K562 (cell line): ENCODE measurements around the gene MAN1A1. TPM values are rescaled to one million over a fixed set of nuclear protein-coding genes. Genes with fewer than 3 reads are reported as not detected.

Experiments
- ARHGAP35 ChIP-seq: fragments of 450-650 bp; IDR thresholded peaks from 2 replicates; pipeline ENCODE4 v1.6.1; 2018; ENCODE audit not compliant: partially characterized antibody
- COPS2 ChIP-seq: fragments of 450-650 bp; conservative IDR thresholded peaks from 2 replicates; pipeline ENCODE4 v1.6.1; 2016; ENCODE audit warnings: mild to moderate bottlenecking, moderate library complexity
- DIDO1 ChIP-seq: fragments of 450-650 bp; IDR thresholded peaks from 2 replicates; pipeline ENCODE4 v1.6.1; 2016; ENCODE audit warnings: low read depth, missing biosample characterization, missing genetic modification characterization
- HMG20B ChIP-seq: fragments of 250-450 bp; sonication (Bioruptor Pico); IDR thresholded peaks from 2 replicates; pipeline ENCODE4 v1.5.0; 2021; ENCODE audit warnings: mild to moderate bottlenecking
- NEUROD1 ChIP-seq: fragments of 150-350 bp; IDR thresholded peaks from 2 replicates; pipeline ENCODE4 v1.6.1; 2014; ENCODE audit warnings: borderline replicate concordance, low read length, low read depth; ENCODE audit not compliant: partially characterized antibody
- NFYB ChIP-seq: IDR thresholded peaks from 2 replicates; pipeline ENCODE4 v1.6.1; 2011; ENCODE audit warnings: mild to moderate bottlenecking, moderate library complexity; ENCODE audit not compliant: insufficient read length; ENCODE audit errors: extremely low read depth
- NONO ChIP-seq, 2 experiments: fragments of 200-400 bp in 1 of 2; fragments of 450-650 bp in 1 of 2; formaldehyde crosslinking in 1 of 2; IDR thresholded peaks; 2 replicates each; pipeline ENCODE4 v1.6.1; 2017; ENCODE audit warnings: low read depth in 2 of 2, mild to moderate bottlenecking in 2 of 2, moderate library complexity in 2 of 2, low read length in 1 of 2
- NR1H2 ChIP-seq: sonication (generic); formaldehyde crosslinking; IDR thresholded peaks from 2 replicates; pipeline ENCODE4 v1.4.0; 2020; ENCODE audit warnings: mild to moderate bottlenecking, missing genetic modification reagents
- RBM15 ChIP-seq: fragments of 200-400 bp; formaldehyde crosslinking; IDR thresholded peaks from 2 replicates; pipeline ENCODE4 v1.6.1; 2018; ENCODE audit warnings: mild to moderate bottlenecking, low read length, moderate library complexity; ENCODE audit not compliant: insufficient read depth
- RUNX1 ChIP-seq: sonication (generic); IDR thresholded peaks from 2 replicates; pipeline ENCODE4 v1.6.1; 2016; ENCODE audit warnings: antibody characterized with exemption, low read depth
- TEAD4 ChIP-seq, 2 experiments: sonication (generic) in 1 of 2; formaldehyde crosslinking in 1 of 2; IDR thresholded peaks; 2 replicates each; pipeline versions ENCODE4 v1.6.1 to v1.8.0; 2012 to 2022; ENCODE audit warnings: borderline replicate concordance in 1 of 2, inconsistent platforms in 1 of 2, low read length in 1 of 2, mild to moderate bottlenecking in 1 of 2, missing genetic modification reagents in 1 of 2
- ZNF121 ChIP-seq: sonication (generic); formaldehyde crosslinking; conservative IDR thresholded peaks from 2 replicates; pipeline ENCODE4 v1.8.0; 2022; ENCODE audit warnings: missing genetic modification reagents
- ZNF589 ChIP-seq: fragments of 200-800 bp; sonication (Bioruptor generic); IDR thresholded peaks from 2 replicates; pipeline ENCODE4 v1.6.1; 2016; ENCODE audit warnings: low read depth, missing genetic modification characterization, missing compliant biosample characterization
- polyA plus RNA-seq, 8 experiments: library from polyadenylated mRNA; depleted of rRNA in 4 of 8; stranded (reverse) in 5 of 8; unstranded in 3 of 8; fragments of >200 nt; fragmentation: Nextera tagmentation in 2 of 8; fragmentation: Illumina TruSeq in 1 of 8; extraction: Ambion mirVana in 2 of 8; extraction: Trizol in 1 of 8; gene quantifications; 2 replicates each; pipeline versions ENCODE4 v1.2.1 to v1.2.3, GENCODE V29; 2011 to 2014; ENCODE audit warnings: inconsistent platforms in 1 of 8, missing spikeins in 1 of 8
- total RNA-seq, 7 experiments: library from RNA; depleted of rRNA in 6 of 7; stranded (reverse); fragments of >200 nt in 6 of 7; fragmentation: Illumina TruSeq in 2 of 7; extraction: Trizol in 2 of 7; gene quantifications; 2 replicates each; pipeline versions ENCODE4 v1.2.1 to v1.2.3, GENCODE V29; 2011 to 2021; ENCODE audit warnings: low replicate concordance in 1 of 7
- TF ChIP-seq, protein P1 (sequence below): sonication (generic); formaldehyde crosslinking; IDR thresholded peaks from 2 replicates; pipeline ENCODE4 v1.8.0; 2022; ENCODE audit warnings: missing genetic modification reagents, mild to moderate bottlenecking, borderline replicate concordance
- TF ChIP-seq, protein P2 (sequence below): sonication (generic); formaldehyde crosslinking; IDR thresholded peaks from 2 replicates; pipeline ENCODE4 v1.8.0; 2023; ENCODE audit warnings: mild to moderate bottlenecking, missing genetic modification reagents
- TF ChIP-seq, protein P3 (sequence below): sonication (generic); formaldehyde crosslinking; IDR thresholded peaks from 2 replicates; pipeline ENCODE4 v1.9.0; 2022; ENCODE audit warnings: mild to moderate bottlenecking, missing genetic modification reagents

MAN1A1 gene
- total and polyA plus RNA-seq, 9 of the 15 experiments (the other 6 are each of a cell fraction or from before 2014, with no cell fraction given): 24.5 to 78.4 (median 59.7) TPM

- TF ChIP-seq, protein P1, sequence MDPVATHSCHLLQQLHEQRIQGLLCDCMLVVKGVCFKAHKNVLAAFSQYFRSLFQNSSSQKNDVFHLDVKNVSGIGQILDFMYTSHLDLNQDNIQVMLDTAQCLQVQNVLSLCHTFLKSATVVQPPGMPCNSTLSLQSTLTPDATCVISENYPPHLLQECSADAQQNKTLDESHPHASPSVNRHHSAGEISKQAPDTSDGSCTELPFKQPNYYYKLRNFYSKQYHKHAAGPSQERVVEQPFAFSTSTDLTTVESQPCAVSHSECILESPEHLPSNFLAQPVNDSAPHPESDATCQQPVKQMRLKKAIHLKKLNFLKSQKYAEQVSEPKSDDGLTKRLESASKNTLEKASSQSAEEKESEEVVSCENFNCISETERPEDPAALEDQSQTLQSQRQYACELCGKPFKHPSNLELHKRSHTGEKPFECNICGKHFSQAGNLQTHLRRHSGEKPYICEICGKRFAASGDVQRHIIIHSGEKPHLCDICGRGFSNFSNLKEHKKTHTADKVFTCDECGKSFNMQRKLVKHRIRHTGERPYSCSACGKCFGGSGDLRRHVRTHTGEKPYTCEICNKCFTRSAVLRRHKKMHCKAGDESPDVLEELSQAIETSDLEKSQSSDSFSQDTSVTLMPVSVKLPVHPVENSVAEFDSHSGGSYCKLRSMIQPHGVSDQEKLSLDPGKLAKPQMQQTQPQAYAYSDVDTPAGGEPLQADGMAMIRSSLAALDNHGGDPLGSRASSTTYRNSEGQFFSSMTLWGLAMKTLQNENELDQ: no peak
- TF ChIP-seq HMG20B (CRISPR knock-in tag) (no peak), ZNF589 (CRISPR knock-in tag) (peak; percentile 60), NFYB (no peak), NONO (IDR thresholded peaks at IDR 0.05; ENCODE audit: low read depth in 2 of 2, low read length in 1 of 2) (peak in 1 of 2 experiments; percentile 33; a peak in 1 of 4 replicates), COPS2 (no peak), DIDO1 (tag) (no peak; the same call in 1 of the 2 replicates), RBM15 (no peak), ARHGAP35 (no peak), NR1H2 (CRISPR knock-in tag) (no peak), RUNX1 (no peak), TEAD4 (IDR thresholded peaks at IDR 0.05; ENCODE audit: low read length) (peak; percentile 84), TEAD4 (CRISPR knock-in tag; IDR thresholded peaks at IDR 0.05; ENCODE audit: borderline replicate concordance) (no peak), NEUROD1 (no peak), ZNF121 (no peak)
- TF ChIP-seq, protein P2, sequence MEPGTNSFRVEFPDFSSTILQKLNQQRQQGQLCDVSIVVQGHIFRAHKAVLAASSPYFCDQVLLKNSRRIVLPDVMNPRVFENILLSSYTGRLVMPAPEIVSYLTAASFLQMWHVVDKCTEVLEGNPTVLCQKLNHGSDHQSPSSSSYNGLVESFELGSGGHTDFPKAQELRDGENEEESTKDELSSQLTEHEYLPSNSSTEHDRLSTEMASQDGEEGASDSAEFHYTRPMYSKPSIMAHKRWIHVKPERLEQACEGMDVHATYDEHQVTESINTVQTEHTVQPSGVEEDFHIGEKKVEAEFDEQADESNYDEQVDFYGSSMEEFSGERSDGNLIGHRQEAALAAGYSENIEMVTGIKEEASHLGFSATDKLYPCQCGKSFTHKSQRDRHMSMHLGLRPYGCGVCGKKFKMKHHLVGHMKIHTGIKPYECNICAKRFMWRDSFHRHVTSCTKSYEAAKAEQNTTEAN (CRISPR knock-in tag): no peak
- TF ChIP-seq, protein P3, sequence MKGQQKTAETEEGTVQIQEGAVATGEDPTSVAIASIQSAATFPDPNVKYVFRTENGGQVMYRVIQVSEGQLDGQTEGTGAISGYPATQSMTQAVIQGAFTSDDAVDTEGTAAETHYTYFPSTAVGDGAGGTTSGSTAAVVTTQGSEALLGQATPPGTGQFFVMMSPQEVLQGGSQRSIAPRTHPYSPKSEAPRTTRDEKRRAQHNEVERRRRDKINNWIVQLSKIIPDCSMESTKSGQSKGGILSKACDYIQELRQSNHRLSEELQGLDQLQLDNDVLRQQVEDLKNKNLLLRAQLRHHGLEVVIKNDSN (CRISPR knock-in tag): no peak
These were observed 212.1 kb downstream of the MAN1A1 start (continued) for GRCh38 chr6:119137194-119138072.
